Suprapubic skin (tissue), 4 donors: ENCODE measurements around the gene OR52B2. TPM values are rescaled to one million over a fixed set of nuclear protein-coding genes. Genes with fewer than 3 reads are reported as not detected.

Source experiments
- DNase-seq, 2 donors: peaks; one replicate each; pipeline ENCODE4 v3.0.0-alpha.2; 2019; ENCODE audit warnings: low spot score in 2 of 2
- H3K27ac ChIP-seq: fragments of 200-600 bp; sonication (generic); one replicate; pipeline ENCODE4 v1.5.1; 2019
- H3K27me3 ChIP-seq: fragments of 200-600 bp; sonication (generic); one replicate; pipeline ENCODE4 v1.5.1; 2019
- H3K36me3 ChIP-seq: fragments of 200-600 bp; sonication (generic); one replicate; pipeline ENCODE4 v1.5.1; 2019
- H3K4me1 ChIP-seq: fragments of 200-600 bp; sonication (generic); one replicate; pipeline ENCODE4 v1.5.1; 2019
- H3K4me3 ChIP-seq: fragments of 200-600 bp; sonication (generic); one replicate; pipeline ENCODE4 v1.5.1; 2019; ENCODE audit warnings: mild to moderate bottlenecking
- H3K9me3 ChIP-seq: fragments of 200-600 bp; sonication (generic); one replicate; pipeline ENCODE4 v1.5.1; 2019
- CTCF ChIP-seq, 2 donors: fragments of 200-600 bp in 1 of 2; fragments of 450-650 bp in 1 of 2; sonication (generic) in 1 of 2; IDR thresholded peaks; one replicate each; pipeline ENCODE4 v1.5.1; 2016 to 2019; ENCODE audit warnings: antibody characterized with exemption in 2 of 2, mild to moderate bottlenecking in 1 of 2, moderate library complexity in 1 of 2
- EP300 ChIP-seq: sonication (generic); formaldehyde crosslinking; IDR thresholded peaks from one replicate; pipeline ENCODE4 v1.6.1; 2017; ENCODE audit warnings: antibody characterized with exemption
- POLR2A ChIP-seq, 2 donors: fragments of 450-650 bp; IDR thresholded peaks; one replicate each; pipeline ENCODE4 v1.6.1; 2017; ENCODE audit warnings: antibody characterized with exemption in 2 of 2, mild to moderate bottlenecking in 2 of 2, moderate library complexity in 2 of 2
- POLR2AphosphoS5 ChIP-seq, 3 donors: sonication (generic); formaldehyde crosslinking; IDR thresholded peaks; one replicate each; pipeline ENCODE4 v1.6.1; 2017; ENCODE audit warnings: antibody characterized with exemption in 3 of 3
- WGBS: methylation state at CpG from one replicate; pipeline ENCODE4 v1.1.5; 2018; 5-methylcytosine and 5-hydroxymethylcytosine counted together
- total RNA-seq, 4 donors: library from RNA; depleted of rRNA; stranded (reverse); fragments of >200 nt; gene quantifications; one replicate each; pipeline ENCODE4 v1.1.0, GENCODE V29; 2016

Gene OR52B2
- total RNA-seq, 4 donors from 2014 or later = not detected

GRCh38 chr11:6210274-6210955, 40.3 kb upstream of the OR52B2 start:
- TF ChIP-seq EP300 (no peak), POLR2A (IDR thresholded peaks at IDR 0.05) (no peak), POLR2AphosphoS5 (IDR thresholded peaks at IDR 0.05) (no peak), CTCF (IDR thresholded peaks at IDR 0.05) (no peak)
- no peaks in the 10 kb centered on the region for H3K4me1 ChIP-seq
- H3K4me3 ChIP-seq = no peak overlapping the region
- H3K27me3 ChIP-seq = no peaks in the 10 kb centered on the region
- no peak for DNase-seq
- H3K9me3 ChIP-seq = no peaks in the 10 kb centered on the region
- WGBS = 98% methylated on average over 7 of the region's 9 CpGs
- H3K27ac ChIP-seq = no peak overlapping the region
- H3K36me3 ChIP-seq = peaks cover 92% of the 10 kb centered on the region

DNA sequence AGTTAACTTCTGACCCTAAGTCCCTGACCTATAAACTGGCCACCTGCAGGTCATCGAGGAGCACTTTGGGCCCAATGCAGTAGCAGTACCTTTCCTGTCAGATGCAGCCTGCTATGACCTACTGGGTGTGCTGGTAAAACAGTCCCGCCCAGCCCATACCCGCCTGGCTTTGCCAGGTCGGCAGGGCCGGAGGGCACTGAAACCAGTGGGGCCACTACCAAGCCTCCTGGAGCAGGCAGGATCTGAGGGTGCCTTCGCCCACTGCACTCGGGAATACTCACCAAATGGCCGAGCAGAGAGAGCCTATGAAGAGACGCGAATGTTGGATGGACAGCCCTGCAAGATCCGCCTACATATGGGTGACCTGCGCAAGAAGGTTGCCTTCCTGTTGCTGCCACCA, 39.7 kb upstream of the OR52B2 start:
- H3K36me3 ChIP-seq = peaks cover 93% of the 10 kb centered on the region
- no peak for TF ChIP-seq EP300
- no peak for TF ChIP-seq POLR2A (IDR thresholded peaks at IDR 0.05)
- no peak for TF ChIP-seq CTCF (IDR thresholded peaks at IDR 0.05)
- TF ChIP-seq POLR2AphosphoS5 (IDR thresholded peaks at IDR 0.05) = no peak
- no peak for DNase-seq
- WGBS = 97% methylated on average over 12 of the region's 12 CpGs
- no peaks in the 10 kb centered on the region for H3K9me3 ChIP-seq
- no peaks in the 10 kb centered on the region for H3K4me1 ChIP-seq
- no peak overlapping the region for H3K4me3 ChIP-seq
- H3K27me3 ChIP-seq = no peaks in the 10 kb centered on the region
- no peak overlapping the region for H3K27ac ChIP-seq

GRCh38 chr11:6206456-6207180, 36.5 kb upstream of the OR52B2 start:
- 86% methylated on average over 3 of the region's 3 CpGs for WGBS
- Histone ChIP-seq H3K36me3 (peaks cover 65% of the 10 kb centered on the region), H3K9me3 (no peaks in the 10 kb centered on the region), H3K4me3 (no peak overlapping the region), H3K4me1 (peaks cover under 1% of the 10 kb centered on the region), H3K27me3 (no peaks in the 10 kb centered on the region), H3K27ac (no peak overlapping the region)
- TF ChIP-seq POLR2A (IDR thresholded peaks at IDR 0.05) (no peak), POLR2AphosphoS5 (IDR thresholded peaks at IDR 0.05) (no peak), EP300 (no peak), CTCF (IDR thresholded peaks at IDR 0.05) (no peak)
- no peak for DNase-seq

GRCh38 chr11:6205366-6205765, 35.2 kb upstream of the OR52B2 start, which contains the start of gene C11orf42:
Gene C11orf42, plus strand, starts transcription at chr11:6205557. Its CDS starts 59 bp downstream, at chr11:6205616.
- TF ChIP-seq POLR2AphosphoS5 (IDR thresholded peaks at IDR 0.05) = no peak
- TF ChIP-seq POLR2A (IDR thresholded peaks at IDR 0.05) = no peak
- no peak for TF ChIP-seq CTCF (IDR thresholded peaks at IDR 0.05)
- no peak for TF ChIP-seq EP300
- no peaks in the 10 kb centered on the region for H3K9me3 ChIP-seq
- H3K36me3 ChIP-seq = peaks cover 53% of the 10 kb centered on the region
- DNase-seq = no peak
- 71% methylated on average over 1 of the region's 1 CpG for WGBS
- H3K27ac ChIP-seq = no peak within 1 kb of the TSS
- no peak within 1 kb of the TSS for H3K4me3 ChIP-seq
- peaks cover 4% of the 10 kb centered on the region for H3K4me1 ChIP-seq
- no peaks in the 10 kb centered on the region for H3K27me3 ChIP-seq

GRCh38 chr11:6204706-6205105, 34.6 kb upstream of the OR52B2 start:
- 100% methylated on average over 1 of the region's 1 CpG for WGBS
- Histone ChIP-seq H3K9me3 (no peaks in the 10 kb centered on the region), H3K27ac (no peak overlapping the region), H3K4me1 (peaks cover 4% of the 10 kb centered on the region), H3K4me3 (no peak overlapping the region), H3K27me3 (no peaks in the 10 kb centered on the region), H3K36me3 (peaks cover 46% of the 10 kb centered on the region)
- DNase-seq = no peak
- TF ChIP-seq EP300 (no peak), POLR2AphosphoS5 (IDR thresholded peaks at IDR 0.05) (no peak), POLR2A (IDR thresholded peaks at IDR 0.05) (no peak), CTCF (IDR thresholded peaks at IDR 0.05) (no peak)
